H9 (cell line): ENCODE data around the gene TMEM45B. TPM values are rescaled to one million over a fixed set of nuclear protein-coding genes. Genes with fewer than 3 reads are reported as not detected.

Source experiments
- DNase-seq: peaks from one replicate; pipeline ENCODE4 v3.0.0-alpha.2; 2017
- H2AFZ ChIP-seq: one replicate; pipeline ENCODE4 v1.6.1; 2013; ENCODE audit warnings: mild to moderate bottlenecking, low read length, control low read depth, moderate library complexity
- H2AK5ac ChIP-seq: 2 replicates; pipeline ENCODE4 v1.6.1; 2013; ENCODE audit warnings: low read length, control low read depth, mixed read lengths; ENCODE audit not compliant: insufficient read length
- H2BK120ac ChIP-seq: one replicate; pipeline ENCODE4 v1.6.1; 2013; ENCODE audit warnings: low read depth, mild to moderate bottlenecking, low read length, control low read depth, inconsistent platforms; ENCODE audit not compliant: poor library complexity, severe bottlenecking
- H2BK12ac ChIP-seq: 2 replicates; pipeline ENCODE4 v1.6.1; 2013; ENCODE audit warnings: low read length, control low read depth, mixed read lengths, low read depth; ENCODE audit not compliant: insufficient read length
- H2BK15ac ChIP-seq: 2 replicates; pipeline ENCODE4 v1.6.1; 2013; ENCODE audit warnings: low read depth, low read length, control low read depth
- H2BK20ac ChIP-seq: one replicate; pipeline ENCODE4 v1.6.1; 2013; ENCODE audit warnings: low read depth, mild to moderate bottlenecking, low read length, control low read depth, inconsistent platforms; ENCODE audit not compliant: poor library complexity, severe bottlenecking
- H2BK5ac ChIP-seq: 2 replicates; pipeline ENCODE4 v1.6.1; 2013; ENCODE audit warnings: low read length, control low read depth, mixed read lengths; ENCODE audit not compliant: insufficient read length
- H3K14ac ChIP-seq: 2 replicates; pipeline ENCODE4 v1.6.1; 2013; ENCODE audit warnings: low read length, control low read depth; ENCODE audit not compliant: insufficient read depth
- H3K18ac ChIP-seq: 2 replicates; pipeline ENCODE4 v1.6.1; 2013; ENCODE audit warnings: low read depth, mild to moderate bottlenecking, mixed read lengths, low read length, control low read depth; ENCODE audit not compliant: insufficient read length
- H3K23ac ChIP-seq: 2 replicates; pipeline ENCODE4 v1.6.1; 2013; ENCODE audit warnings: low read length, control low read depth, mixed read lengths, low read depth; ENCODE audit not compliant: insufficient read length
- H3K23me2 ChIP-seq: 2 replicates; pipeline ENCODE4 v1.6.1; 2013; ENCODE audit warnings: low read depth, mild to moderate bottlenecking, mixed read lengths, low read length, control low read depth; ENCODE audit not compliant: insufficient read length, poor library complexity, severe bottlenecking
- H3K27ac ChIP-seq: 2 replicates; pipeline ENCODE4 v1.5.1; 2013; ENCODE audit warnings: low read length, control low read depth, mixed read lengths, low read depth; ENCODE audit not compliant: insufficient read length
- H3K27me3 ChIP-seq: 2 replicates; pipeline ENCODE4 v1.6.1; 2013; ENCODE audit warnings: low read length, control low read depth, inconsistent platforms; ENCODE audit not compliant: insufficient read depth
- H3K4ac ChIP-seq: 2 replicates; pipeline ENCODE4 v1.6.1; 2013; ENCODE audit warnings: low read depth, mild to moderate bottlenecking, control low read depth, inconsistent platforms, low read length, moderate library complexity
- H3K4me1 ChIP-seq: 2 replicates; pipeline ENCODE4 v1.6.1; 2013; ENCODE audit warnings: low read length, control low read depth, inconsistent platforms; ENCODE audit not compliant: insufficient read depth
- H3K4me2 ChIP-seq: 2 replicates; pipeline ENCODE4 v1.6.1; 2013; ENCODE audit warnings: low read length, control low read depth, mixed read lengths; ENCODE audit not compliant: insufficient read length, insufficient read depth
- H3K56ac ChIP-seq: 2 replicates; pipeline ENCODE4 v1.6.1; 2013; ENCODE audit warnings: low read depth, mild to moderate bottlenecking, mixed read lengths, low read length, control low read depth; ENCODE audit not compliant: insufficient read length
- H3K79me1 ChIP-seq: 2 replicates; pipeline ENCODE4 v1.6.1; 2013; ENCODE audit warnings: low read depth, mild to moderate bottlenecking, moderate library complexity, low read length, control low read depth, inconsistent platforms; ENCODE audit not compliant: insufficient read depth, poor library complexity, severe bottlenecking
- H3K79me2 ChIP-seq: 2 replicates; pipeline ENCODE4 v1.6.1; 2013; ENCODE audit warnings: low read length, control low read depth, inconsistent platforms; ENCODE audit not compliant: insufficient read depth
- H3K9ac ChIP-seq: 2 replicates; pipeline ENCODE4 v1.6.1; 2013; ENCODE audit warnings: low read length, control low read depth, mixed read lengths; ENCODE audit not compliant: insufficient read length; ENCODE audit errors: extremely low read depth
- H3K9me3 ChIP-seq: one replicate; pipeline ENCODE4 v1.6.1; 2013; ENCODE audit warnings: low read depth, low read length, inconsistent platforms; ENCODE audit not compliant: control insufficient read depth
- H3T11ph ChIP-seq: one replicate; pipeline ENCODE4 v1.6.1; 2013; ENCODE audit warnings: mild to moderate bottlenecking, low read length, control low read depth, inconsistent platforms
- H4K20me1 ChIP-seq: one replicate; pipeline ENCODE4 v1.6.1; 2013; ENCODE audit not compliant: control insufficient read depth, insufficient read length, insufficient read depth
- H4K5ac ChIP-seq: 2 replicates; pipeline ENCODE4 v1.6.1; 2013; ENCODE audit warnings: low read depth, mild to moderate bottlenecking, mixed read lengths, low read length, control low read depth; ENCODE audit not compliant: insufficient read length
- H4K8ac ChIP-seq: replicated peaks from 2 replicates; pipeline ENCODE4 v1.6.1; 2013; ENCODE audit warnings: low read length, control low read depth, mixed read lengths, low read depth; ENCODE audit not compliant: insufficient read length
- H4K91ac ChIP-seq: 2 replicates; pipeline ENCODE4 v1.6.1; 2013; ENCODE audit warnings: low read depth, mild to moderate bottlenecking, moderate library complexity, mixed read lengths, low read length, control low read depth; ENCODE audit not compliant: insufficient read length
- H3K27ac Mint-ChIP-seq, 3 experiments: 2 replicates in 2 of 3; 3 replicates in 1 of 3; pipeline ENCODE4 v1.8.0; 2020 to 2021; ENCODE audit warnings: mixed read lengths in 3 of 3, mild to moderate bottlenecking in 1 of 3, moderate library complexity in 1 of 3
- H3K27me3 Mint-ChIP-seq: 2 replicates; pipeline ENCODE4 v1.8.0; 2021; ENCODE audit warnings: low read depth, mild to moderate bottlenecking, moderate library complexity, mixed read lengths
- H3K36me3 Mint-ChIP-seq, 3 experiments: 2 replicates in 2 of 3; 3 replicates in 1 of 3; pipeline ENCODE4 v1.8.0; 2020 to 2021; ENCODE audit warnings: low read depth in 3 of 3, mixed read lengths in 3 of 3; ENCODE audit not compliant: insufficient read depth in 1 of 3
- H3K4me1 Mint-ChIP-seq, 2 experiments: 2 replicates each; pipeline ENCODE4 v1.8.0; 2020; ENCODE audit warnings: mixed read lengths in 2 of 2
- H3K4me3 Mint-ChIP-seq, 2 experiments: 2 replicates in 1 of 2; 3 replicates in 1 of 2; pipeline ENCODE4 v1.8.0; 2020 to 2021; ENCODE audit warnings: mild to moderate bottlenecking in 2 of 2, mixed read lengths in 2 of 2, moderate library complexity in 1 of 2
- H3K9me3 Mint-ChIP-seq, 2 experiments: 2 replicates in 1 of 2; 3 replicates in 1 of 2; pipeline ENCODE4 v1.8.0; 2020; ENCODE audit warnings: mild to moderate bottlenecking in 2 of 2, mixed read lengths in 2 of 2, moderate library complexity in 1 of 2
- CTCF ChIP-seq: fragments of 200-600 bp; sonication (generic); conservative IDR thresholded peaks from 3 replicates; pipeline ENCODE4 v1.8.0; 2021; ENCODE audit warnings: antibody characterized with exemption, mild to moderate bottlenecking
- WGBS: extraction: QIAGEN DNeasy Blood & Tissue Kit; methylation state at CpG from one replicate; pipeline ENCODE4 v1.1.7; 2013; ENCODE audit warnings: missing lambda C conversion rate, low lambda C conversion rate, mixed read lengths; ENCODE audit not compliant: insufficient read length; ENCODE audit errors: extremely low coverage; 5-methylcytosine and 5-hydroxymethylcytosine counted together
- total RNA-seq: library from RNA; stranded (reverse); gene quantifications from 2 replicates; pipeline ENCODE4 v1.2.1, GENCODE V29; 2021

TMEM45B gene
- total RNA-seq, 1 experiment from 2014 or later, result 0.70 TPM

DNA sequence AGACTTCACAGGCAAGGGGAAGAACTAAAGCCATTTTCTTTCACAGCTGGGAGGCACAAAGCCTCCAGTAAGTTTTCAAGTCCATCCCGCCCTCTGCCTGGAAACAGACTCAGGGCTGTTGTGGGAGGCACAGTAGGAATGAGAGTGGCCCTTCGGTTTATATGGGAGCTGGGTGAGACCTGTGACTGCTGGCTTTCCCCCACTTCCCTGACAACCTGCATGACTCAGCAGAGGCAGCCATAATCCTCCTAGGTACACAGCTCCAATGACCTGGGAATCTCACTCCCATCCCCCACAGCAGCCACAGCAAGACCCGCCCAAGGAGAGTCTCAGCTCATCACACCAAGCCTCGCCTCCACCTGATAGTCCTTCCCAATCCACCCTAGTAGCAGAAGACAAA, 12.1 kb upstream of the TMEM45B start:
- no peak overlapping the region for H2BK12ac ChIP-seq
- H3K27ac ChIP-seq, result no peak overlapping the region
- H3K4me3 Mint-ChIP-seq, result no peak overlapping the region
- DNase-seq, result no peak
- H2BK15ac ChIP-seq, result no peak overlapping the region
- no CpG with 5 or more reads among the region's 4 CpGs for WGBS
- no peak overlapping the region for H2AFZ ChIP-seq
- H3K27ac Mint-ChIP-seq, result 0 out of 7 replicates have a peak overlapping the region, but pooled peaks of 1 of the 3 experiments have one; percentile 6
- H3K23ac ChIP-seq, result no peak overlapping the region
- H3K9me3 Mint-ChIP-seq, result peaks cover 13 to 20% of the 10 kb centered on the region in 2 experiments; a peak in 4 of 5 replicates
- no peaks in the 10 kb centered on the region for H4K20me1 ChIP-seq
- no peak overlapping the region for H3K18ac ChIP-seq
- no peak overlapping the region for H2BK20ac ChIP-seq
- H4K91ac ChIP-seq, result no peak overlapping the region
- H3K9ac ChIP-seq, result no peak overlapping the region
- no peaks in the 10 kb centered on the region for H3K23me2 ChIP-seq
- no peak overlapping the region for H2BK120ac ChIP-seq
- TF ChIP-seq CTCF, result no peak
- H3K9me3 ChIP-seq, result no peaks in the 10 kb centered on the region
- no peaks in the 10 kb centered on the region for H3K27me3 ChIP-seq
- no peak overlapping the region for H2BK5ac ChIP-seq
- no peak overlapping the region for H3K4ac ChIP-seq
- no peak overlapping the region for H3T11ph ChIP-seq
- peaks cover 10 to 11% of the 10 kb centered on the region in 2 experiments for H3K4me1 Mint-ChIP-seq
- no peak overlapping the region for H3K56ac ChIP-seq
- H3K79me2 ChIP-seq, result no peaks in the 10 kb centered on the region
- H3K4me1 ChIP-seq, result no peaks in the 10 kb centered on the region
- H3K4me2 ChIP-seq, result no peak overlapping the region
- H3K14ac ChIP-seq, result peak overlapping the region; percentile 75; the same call in 1 of the 2 replicates
- H3K36me3 Mint-ChIP-seq, result peaks cover 0 to 3% (median 3%) of the 10 kb centered on the region in 3 experiments; a peak in 3 of 7 replicates
- H3K79me1 ChIP-seq, result no peaks in the 10 kb centered on the region
- H4K5ac ChIP-seq, result no peak overlapping the region
- H2AK5ac ChIP-seq, result no peak overlapping the region
- H4K8ac ChIP-seq, result no peak overlapping the region
- peaks cover 24% of the 10 kb centered on the region for H3K27me3 Mint-ChIP-seq
